Body of pancreas (tissue), 4 donors: Measurements from ENCODE around the gene WDR83. TPM values are rescaled to one million over a fixed set of nuclear protein-coding genes. Genes with fewer than 3 reads are reported as not detected.
A peak's percentile ranks its signal among the peaks of the same experiment; 100 is the strongest.
"Not testable (repeated sequence)": the region's sequence is repeated elsewhere in the genome, so short reads cannot be mapped to it uniquely, and the experiment has no call there.

Experiments used
- ATAC-seq: fragments of 150-250 bp; one replicate; pipeline ENCODE4 v1.9.1; 2016
- DNase-seq, 4 donors: peaks; one replicate each; pipeline ENCODE4 v3.0.0-alpha.2; 2019
- H3K27ac ChIP-seq, 4 donors: fragments of 200-600 bp; sonication (generic); 1 replicate in 3 of 4; 2 replicates in 1 of 4; pipeline versions ENCODE4 v1.5.1 to v1.6.1; 2016 to 2019; ENCODE audit warnings: mild to moderate bottlenecking in 1 of 4, mixed read lengths in 1 of 4, moderate library complexity in 1 of 4
- H3K27me3 ChIP-seq, 2 donors: fragments of 200-600 bp; sonication (generic); one replicate each; pipeline ENCODE4 v1.6.0; 2016; ENCODE audit warnings: mild to moderate bottlenecking in 1 of 2
- H3K36me3 ChIP-seq, 2 donors: fragments of 200-600 bp; sonication (generic); replicated peaks in 1 of 2; 2 replicates each; pipeline ENCODE4 v1.5.1; 2016; ENCODE audit warnings: low read depth in 2 of 2; ENCODE audit not compliant: insufficient read depth in 1 of 2
- H3K4me1 ChIP-seq: fragments of 200-600 bp; sonication (generic); one replicate; pipeline ENCODE4 v1.6.0; 2016
- H3K4me3 ChIP-seq, 2 donors: fragments of 200-600 bp; sonication (generic); 1 replicate in 1 of 2; 2 replicates in 1 of 2; pipeline ENCODE4 v1.5.1; 2016 to 2019
- H3K9me3 ChIP-seq, 3 donors: fragments of 200-600 bp; sonication (generic); 1 replicate in 2 of 3; 2 replicates in 1 of 3; pipeline ENCODE4 v1.5.1; 2016
- POLR2A ChIP-seq, 3 donors: fragments of 450-650 bp; IDR thresholded peaks; one replicate each; pipeline ENCODE4 v1.6.1; 2016; ENCODE audit warnings: antibody characterized with exemption in 3 of 3, mild to moderate bottlenecking in 2 of 3
- WGBS, 2 donors: methylation state at CpG; one replicate each; pipeline ENCODE4 v1.1.5; 2017; 5-methylcytosine and 5-hydroxymethylcytosine counted together
- intact Hi-C: fragments of 100-400 bp; cut with DNase I; formaldehyde crosslinking; loops from one replicate; pipeline ENCODE4 v1.15.1; 2023
- total RNA-seq, 2 donors: library from RNA; depleted of rRNA; stranded (reverse); fragments of >200 nt; gene quantifications; one replicate each; pipeline ENCODE4 v1.1.0, GENCODE V29; 2016
- TF ChIP-seq, protein P1 (sequence below), 7 experiments: fragments of 450-650 bp in 4 of 7; fragments of 200-600 bp in 3 of 7; sonication (generic) in 3 of 7; IDR thresholded peaks; one replicate each; pipeline ENCODE4 v1.5.1; 2016 to 2019; ENCODE audit warnings: antibody characterized with exemption in 7 of 7

WDR83 gene
- total RNA-seq, 2 donors from 2014 or later, result 12.5 to 37.2 TPM

DNA sequence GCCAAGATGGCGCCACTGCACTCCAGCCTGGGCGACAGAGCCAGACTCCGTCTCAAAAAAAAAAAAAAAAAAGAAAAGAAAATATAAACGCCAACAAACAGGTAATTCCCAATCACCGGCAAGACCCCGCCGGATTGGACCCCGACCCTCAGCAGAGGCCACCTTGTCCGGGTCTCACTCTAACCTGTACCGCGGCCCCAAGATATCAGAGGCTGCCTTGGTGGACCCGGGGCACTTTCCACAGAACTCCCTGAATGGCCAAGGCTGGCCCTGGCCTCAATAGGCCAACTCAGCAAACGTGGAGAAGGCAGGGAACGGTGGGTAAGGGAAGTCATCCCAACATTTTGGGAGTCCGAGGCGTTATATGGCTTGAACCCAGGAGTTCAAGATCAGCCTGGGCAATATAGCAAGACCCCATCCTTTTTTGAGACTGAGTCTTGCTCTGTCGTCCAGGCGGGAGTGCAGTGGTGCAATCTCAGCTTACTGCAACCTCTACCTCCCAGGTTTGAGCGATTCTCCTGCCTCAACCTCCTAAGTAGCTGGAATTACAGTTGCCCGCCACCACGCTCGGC lies 27.9 kb upstream of the WDR83 start:
- Histone ChIP-seq H3K9me3 (no peaks in the 10 kb centered on the region), H3K27ac (no peak overlapping the region), H3K36me3 (no peaks in the 10 kb centered on the region), H3K4me1 (peaks cover 12% of the 10 kb centered on the region), H3K4me3 (no peak overlapping the region), H3K27me3 (no peaks in the 10 kb centered on the region)
- TF ChIP-seq, protein P1, sequence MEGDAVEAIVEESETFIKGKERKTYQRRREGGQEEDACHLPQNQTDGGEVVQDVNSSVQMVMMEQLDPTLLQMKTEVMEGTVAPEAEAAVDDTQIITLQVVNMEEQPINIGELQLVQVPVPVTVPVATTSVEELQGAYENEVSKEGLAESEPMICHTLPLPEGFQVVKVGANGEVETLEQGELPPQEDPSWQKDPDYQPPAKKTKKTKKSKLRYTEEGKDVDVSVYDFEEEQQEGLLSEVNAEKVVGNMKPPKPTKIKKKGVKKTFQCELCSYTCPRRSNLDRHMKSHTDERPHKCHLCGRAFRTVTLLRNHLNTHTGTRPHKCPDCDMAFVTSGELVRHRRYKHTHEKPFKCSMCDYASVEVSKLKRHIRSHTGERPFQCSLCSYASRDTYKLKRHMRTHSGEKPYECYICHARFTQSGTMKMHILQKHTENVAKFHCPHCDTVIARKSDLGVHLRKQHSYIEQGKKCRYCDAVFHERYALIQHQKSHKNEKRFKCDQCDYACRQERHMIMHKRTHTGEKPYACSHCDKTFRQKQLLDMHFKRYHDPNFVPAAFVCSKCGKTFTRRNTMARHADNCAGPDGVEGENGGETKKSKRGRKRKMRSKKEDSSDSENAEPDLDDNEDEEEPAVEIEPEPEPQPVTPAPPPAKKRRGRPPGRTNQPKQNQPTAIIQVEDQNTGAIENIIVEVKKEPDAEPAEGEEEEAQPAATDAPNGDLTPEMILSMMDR (IDR thresholded peaks at IDR 0.05), result no peak
- ATAC-seq (no peak), DNase-seq (no peak)
- WGBS, 2 donors, result 87 to 93% methylated on average over 22 of the region's 22 CpGs
- intact Hi-C loops, result no loop called here

DNA sequence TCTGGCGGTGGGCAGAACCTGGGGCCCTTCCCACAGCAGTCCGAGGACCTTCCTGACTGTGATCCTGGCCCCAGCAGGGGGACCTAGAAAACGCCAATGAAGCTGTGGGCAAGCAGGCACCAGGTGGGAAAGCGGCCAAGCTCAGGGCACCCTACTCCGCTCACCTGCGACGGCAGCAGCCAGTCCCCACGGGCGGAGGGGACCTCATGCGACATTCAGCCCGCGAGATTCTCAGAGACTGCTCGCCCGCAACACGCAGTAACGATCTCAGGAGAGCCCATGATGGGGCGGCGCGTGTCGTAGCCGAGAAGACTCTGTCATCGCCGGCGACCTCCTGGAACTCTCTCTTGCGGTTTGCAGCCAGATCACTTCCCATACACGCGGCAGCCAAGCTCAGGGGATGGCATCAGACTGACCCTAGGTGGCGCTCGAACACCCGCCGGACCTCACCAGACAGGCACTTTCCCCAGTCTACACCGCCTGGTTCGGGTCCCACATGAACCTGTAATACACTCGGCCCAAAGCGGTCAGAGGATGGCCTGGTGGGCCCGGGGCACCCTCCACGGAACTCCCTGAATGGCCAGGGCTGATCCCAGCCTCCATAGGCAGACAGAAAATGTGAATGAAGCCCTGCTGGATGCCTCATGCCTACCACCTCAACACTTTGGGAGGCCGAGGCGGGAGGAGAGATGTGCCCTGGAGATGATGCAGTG lies 26.6 kb upstream of the WDR83 start:
- TF ChIP-seq, protein P1 (IDR thresholded peaks at IDR 0.05), result peak; percentile 64 to 88 (median 82)
- no peak for TF ChIP-seq POLR2A (IDR thresholded peaks at IDR 0.05)
- DNase-seq (peak; percentile 86 to 90 (median 88)), ATAC-seq (peak; percentile 92)
- no peaks in the 10 kb centered on the region for H3K36me3 ChIP-seq
- WGBS, 2 donors, result 8 to 23% methylated on average over 7 to 39 of the region's 39 CpGs
- intact Hi-C loops, result no loop called here
- no peaks in the 10 kb centered on the region for H3K27me3 ChIP-seq
- H3K4me1 ChIP-seq, result peaks cover 12% of the 10 kb centered on the region
- H3K4me3 ChIP-seq, result no peak overlapping the region
- H3K27ac ChIP-seq, result peak overlapping the region in 2 of 4 donors; percentile 17 to 45
- no peaks in the 10 kb centered on the region for H3K9me3 ChIP-seq

DNA sequence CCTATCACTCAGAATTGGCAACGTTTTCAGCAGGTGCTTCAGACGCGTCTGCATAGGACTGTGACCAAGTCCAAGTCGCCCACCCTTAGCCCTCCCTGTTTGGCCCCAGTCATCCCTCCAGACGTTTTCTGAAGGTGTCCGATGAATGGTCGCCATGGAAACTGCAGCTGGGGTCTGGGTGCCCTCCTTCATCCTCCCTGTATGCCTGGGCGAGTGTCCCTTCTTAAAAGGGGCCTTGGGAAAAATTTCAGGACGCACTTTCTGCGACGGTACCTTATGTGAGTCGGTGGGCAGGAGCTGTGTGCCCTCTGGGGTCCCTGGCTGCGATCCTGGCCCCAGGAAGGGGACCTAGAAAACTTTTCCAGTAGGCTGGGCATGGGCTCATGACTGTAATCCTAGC lies 25.2 kb upstream of the WDR83 start:
- DNase-seq (no peak), ATAC-seq (no peak)
- no peak overlapping the region for H3K27ac ChIP-seq
- intact Hi-C loops, result no loop called here
- no peak overlapping the region for H3K4me3 ChIP-seq
- no peaks in the 10 kb centered on the region for H3K9me3 ChIP-seq
- WGBS, 2 donors, result 56 to 58% methylated on average over 12 to 13 of the region's 13 CpGs
- no peaks in the 10 kb centered on the region for H3K27me3 ChIP-seq
- TF ChIP-seq, protein P1 (IDR thresholded peaks at IDR 0.05), result no peak
- TF ChIP-seq POLR2A (IDR thresholded peaks at IDR 0.05), result no peak
- no peaks in the 10 kb centered on the region for H3K36me3 ChIP-seq
- H3K4me1 ChIP-seq, result peaks cover 12% of the 10 kb centered on the region

DNA sequence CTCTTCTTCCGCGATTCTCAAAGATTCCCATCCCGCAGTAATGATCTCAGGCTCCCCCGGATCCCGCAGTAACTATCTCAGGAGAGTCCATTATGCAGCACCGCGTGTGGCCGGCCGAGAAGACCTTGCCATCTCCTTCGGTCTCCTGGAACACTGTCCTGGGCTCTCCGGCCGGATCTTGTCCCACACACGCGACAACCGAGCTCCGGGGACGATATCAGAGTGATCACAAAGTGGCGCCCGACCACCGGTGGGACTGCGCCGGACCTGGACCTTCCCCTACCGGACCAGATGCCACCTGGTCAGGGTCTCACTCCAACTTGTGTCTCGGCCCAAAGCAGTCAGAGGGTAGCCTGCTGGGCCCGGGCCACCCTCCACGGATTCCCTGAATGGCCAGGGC lies 24.1 kb upstream of the WDR83 start:
- intact Hi-C loops, result no loop called here
- TF ChIP-seq, protein P1 (IDR thresholded peaks at IDR 0.05), result no peak
- no peak for TF ChIP-seq POLR2A (IDR thresholded peaks at IDR 0.05)
- no peaks in the 10 kb centered on the region for H3K36me3 ChIP-seq
- H3K27me3 ChIP-seq, result no peaks in the 10 kb centered on the region
- peaks cover 17% of the 10 kb centered on the region for H3K4me1 ChIP-seq
- ATAC-seq, result no peak
- no peaks in the 10 kb centered on the region for H3K9me3 ChIP-seq
- no peak overlapping the region for H3K27ac ChIP-seq
- no peak overlapping the region for H3K4me3 ChIP-seq
- WGBS, 2 donors, result 78 to 90% methylated on average over 23 to 24 of the region's 26 CpGs
- DNase-seq, result no peak

DNA sequence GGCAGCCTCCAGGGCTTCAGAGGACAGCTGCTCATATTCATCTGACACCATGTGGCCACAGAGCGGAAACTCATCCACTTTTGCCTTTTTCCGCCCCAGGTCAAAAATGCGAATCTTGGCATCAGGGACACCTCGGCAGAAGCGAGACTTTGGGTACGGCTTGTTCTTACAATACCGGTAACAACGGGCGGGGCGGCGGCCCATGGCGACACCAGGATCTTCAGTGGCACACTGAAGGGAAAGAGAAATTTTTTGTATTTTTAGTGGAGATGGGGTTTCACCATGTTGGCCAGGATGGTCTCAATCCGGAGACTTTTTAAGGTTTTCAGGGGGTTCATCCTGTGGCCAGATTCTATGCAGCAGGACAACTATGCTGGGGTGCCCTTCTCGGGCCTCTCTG lies 22.9 kb upstream of the WDR83 start:
- intact Hi-C loops, H3K36me3 ChIP-seq, ATAC-seq, H3K27ac ChIP-seq, H3K4me3 ChIP-seq, H3K9me3 ChIP-seq, DNase-seq, H3K27me3 ChIP-seq: not testable (repeated sequence)
- H3K4me1 ChIP-seq, result peaks cover 29% of the 10 kb centered on the region
- WGBS, 2 donors, result 87 to 91% methylated on average over 14 of the region's 14 CpGs
